ENCODE data around the gene PLCB1.

DNA sequence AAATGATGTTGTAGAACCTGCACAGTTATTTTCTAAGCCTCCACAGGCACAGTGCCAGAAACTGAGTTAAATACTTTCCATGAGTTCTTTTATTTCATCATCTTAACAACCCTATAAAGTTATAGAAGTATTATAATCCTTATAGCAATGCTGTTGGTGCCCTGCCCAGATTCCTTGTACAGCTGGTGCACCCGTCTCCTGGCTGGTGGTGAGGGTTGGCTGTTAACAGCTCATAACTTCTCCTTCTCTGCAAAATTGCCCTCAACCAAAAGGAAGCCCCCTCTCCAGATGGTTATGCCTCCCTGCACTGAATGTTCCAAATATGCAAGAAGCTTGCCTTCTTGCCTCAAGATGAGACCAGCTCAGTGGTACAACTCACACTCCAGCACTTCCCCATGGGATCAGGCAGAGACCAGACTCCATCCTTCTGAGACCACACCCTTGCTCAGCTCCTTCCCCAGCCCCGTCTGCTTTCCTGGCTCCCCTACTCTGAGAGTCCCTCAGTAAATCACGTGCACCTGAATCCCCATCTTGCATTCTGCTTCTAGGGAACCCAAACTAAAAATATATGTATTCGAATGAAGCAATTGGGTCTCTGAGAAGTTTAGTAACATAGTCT, 632.4 kb downstream of the PLCB1 start:
- TF ChIP-seq, protein P1, sequence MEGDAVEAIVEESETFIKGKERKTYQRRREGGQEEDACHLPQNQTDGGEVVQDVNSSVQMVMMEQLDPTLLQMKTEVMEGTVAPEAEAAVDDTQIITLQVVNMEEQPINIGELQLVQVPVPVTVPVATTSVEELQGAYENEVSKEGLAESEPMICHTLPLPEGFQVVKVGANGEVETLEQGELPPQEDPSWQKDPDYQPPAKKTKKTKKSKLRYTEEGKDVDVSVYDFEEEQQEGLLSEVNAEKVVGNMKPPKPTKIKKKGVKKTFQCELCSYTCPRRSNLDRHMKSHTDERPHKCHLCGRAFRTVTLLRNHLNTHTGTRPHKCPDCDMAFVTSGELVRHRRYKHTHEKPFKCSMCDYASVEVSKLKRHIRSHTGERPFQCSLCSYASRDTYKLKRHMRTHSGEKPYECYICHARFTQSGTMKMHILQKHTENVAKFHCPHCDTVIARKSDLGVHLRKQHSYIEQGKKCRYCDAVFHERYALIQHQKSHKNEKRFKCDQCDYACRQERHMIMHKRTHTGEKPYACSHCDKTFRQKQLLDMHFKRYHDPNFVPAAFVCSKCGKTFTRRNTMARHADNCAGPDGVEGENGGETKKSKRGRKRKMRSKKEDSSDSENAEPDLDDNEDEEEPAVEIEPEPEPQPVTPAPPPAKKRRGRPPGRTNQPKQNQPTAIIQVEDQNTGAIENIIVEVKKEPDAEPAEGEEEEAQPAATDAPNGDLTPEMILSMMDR (conservative IDR thresholded peaks at IDR 0.05; ENCODE audit: low read length), result no peak
- TF ChIP-seq EZH2phosphoT487 (IDR thresholded peaks at IDR 0.05; ENCODE audit: borderline replicate concordance), result no peak
